Endothelial cell of umbilical vein (primary cell): Measurements from ENCODE around the gene TMEM129. TPM values are rescaled to one million over a fixed set of nuclear protein-coding genes. Genes with fewer than 3 reads are reported as not detected.

ENCODE experiments used
- BruUV-seq: library from RNA; stranded (reverse); fragments of 400-500 nt; replicated peaks from 2 replicates; lab custom pipeline; 2021; lab: Mats Ljungman, UMichigan
- CTCF ChIA-PET: fragments of 300-600, 350-600 bp; sonication (Branson Sonifier 250); formaldehyde crosslinking; loops from one replicate; lab custom pipeline; 2021; ENCODE audit warnings: antibody characterized with exemption, inconsistent platforms; lab: Charles Lee
- POLR2A ChIA-PET: fragments of 300-600, 350-600 bp; sonication (Branson Sonifier 250); formaldehyde crosslinking; loops from one replicate; lab custom pipeline; 2021; ENCODE audit warnings: antibody characterized with exemption, inconsistent platforms; lab: Charles Lee
- DNase-seq: peaks from one replicate; pipeline ENCODE4 v3.0.0-alpha.2; 2011; ENCODE audit warnings: low read depth, low spot score
- FAIRE-seq: peaks from 2 replicates; lab custom pipeline; 2011; peaks lifted over from hg19 to GRCh38; lab: Jason Lieb, UNC
- H2AFZ ChIP-seq: 2 replicates; pipeline ENCODE4 v1.6.0; 2012; ENCODE audit warnings: low read depth, low read length, control low read depth, inconsistent platforms
- H3K27ac ChIP-seq: 2 replicates; pipeline ENCODE4 v1.5.1; 2011; ENCODE audit warnings: low read depth, mild to moderate bottlenecking, control low read depth, low read length, moderate library complexity; ENCODE audit not compliant: insufficient read depth
- H3K27me3 ChIP-seq, 2 experiments: 2 replicates each; pipeline versions ENCODE4 v1.6.0 to v1.6.1; 2011; ENCODE audit warnings: low read length in 2 of 2, mixed read lengths in 1 of 2; ENCODE audit not compliant: control insufficient read depth in 2 of 2, insufficient read depth in 2 of 2
- H3K36me3 ChIP-seq, 2 experiments: 2 replicates in 1 of 2; 3 replicates in 1 of 2; pipeline ENCODE4 v1.5.1; 2011; ENCODE audit warnings: low read length in 2 of 2, mild to moderate bottlenecking in 1 of 2, moderate library complexity in 1 of 2; ENCODE audit not compliant: control insufficient read depth in 2 of 2, insufficient read depth in 2 of 2; ENCODE audit errors: extremely low read depth in 1 of 2
- H3K4me1 ChIP-seq: 3 replicates; pipeline ENCODE4 v1.5.1; 2011; ENCODE audit warnings: mild to moderate bottlenecking, low read length; ENCODE audit not compliant: control insufficient read depth, insufficient read depth; ENCODE audit errors: extremely low read depth
- H3K4me2 ChIP-seq: 2 replicates; pipeline ENCODE4 v1.6.1; 2011; ENCODE audit warnings: low read length, control low read depth, mixed read lengths; ENCODE audit not compliant: insufficient read depth
- H3K4me3 ChIP-seq, 3 experiments: fragments of 200-600 bp in 1 of 3; sonication (generic), shearing (Covaris generic) in 1 of 3; replicated peaks in 1 of 3; 2 replicates each; pipeline ENCODE4 v1.5.1; 2011 to 2016; ENCODE audit warnings: control low read depth in 3 of 3, low read length in 3 of 3, mild to moderate bottlenecking in 2 of 3, inconsistent platforms in 1 of 3, low read depth in 1 of 3, moderate library complexity in 1 of 3; ENCODE audit not compliant: insufficient read depth in 1 of 3
- H3K79me2 ChIP-seq: 2 replicates; pipeline ENCODE4 v1.6.0; 2012; ENCODE audit warnings: low read length, inconsistent platforms; ENCODE audit not compliant: control insufficient read depth, insufficient read depth
- H3K9ac ChIP-seq: replicated peaks from 2 replicates; pipeline ENCODE3; 2011; ENCODE audit warnings: low read length, control low read depth; ENCODE audit not compliant: insufficient read depth; ENCODE audit errors: extremely low read depth
- H3K9me1 ChIP-seq: replicated peaks from 3 replicates; pipeline ENCODE4 v1.6.0; 2011; ENCODE audit warnings: mild to moderate bottlenecking, low read length; ENCODE audit not compliant: control insufficient read depth, insufficient read depth; ENCODE audit errors: extremely low read depth
- H3K9me3 ChIP-seq: replicated peaks from 2 replicates; pipeline ENCODE4 v1.5.1; 2012; ENCODE audit warnings: low read length, inconsistent platforms; ENCODE audit not compliant: control insufficient read depth, insufficient read depth
- H4K20me1 ChIP-seq: replicated peaks from 2 replicates; pipeline ENCODE3; 2011; ENCODE audit warnings: mild to moderate bottlenecking, low read length; ENCODE audit not compliant: control insufficient read depth, insufficient read depth; ENCODE audit errors: extremely low read depth
- EZH2 ChIP-seq: IDR thresholded peaks from 2 replicates; pipeline ENCODE4 v1.6.1; 2012; ENCODE audit warnings: borderline replicate concordance, low read depth, mild to moderate bottlenecking, moderate library complexity, low read length, inconsistent platforms; ENCODE audit not compliant: severe bottlenecking
- FOS ChIP-seq: IDR thresholded peaks from 2 replicates; pipeline ENCODE4 v1.6.1; 2011; ENCODE audit warnings: mild to moderate bottlenecking, low read length, moderate library complexity, borderline replicate concordance; ENCODE audit not compliant: insufficient read depth
- GATA2 ChIP-seq: IDR thresholded peaks from 2 replicates; pipeline ENCODE4 v1.7.0; 2011; ENCODE audit warnings: low read depth, mild to moderate bottlenecking, moderate library complexity, mixed read lengths, low read length; ENCODE audit not compliant: insufficient read length, insufficient read depth
- JUN ChIP-seq: IDR thresholded peaks from 2 replicates; pipeline ENCODE4 v1.6.1; 2011; ENCODE audit warnings: borderline replicate concordance, low read depth; ENCODE audit not compliant: insufficient read length, insufficient read depth
- MYC ChIP-seq: IDR thresholded peaks from one replicate; pipeline ENCODE4 v1.6.1; 2011; ENCODE audit warnings: mild to moderate bottlenecking, low read depth, low read length
- POLR2A ChIP-seq: IDR thresholded peaks from 2 replicates; pipeline ENCODE4 v1.6.1; 2012; ENCODE audit warnings: low read depth, mild to moderate bottlenecking, control low read depth, low read length
- POLR2AphosphoS5 ChIP-seq: IDR thresholded peaks from 2 replicates; pipeline ENCODE4 v1.6.1; 2012; ENCODE audit warnings: low read depth, mild to moderate bottlenecking, control low read depth, low read length, moderate library complexity; ENCODE audit not compliant: insufficient read depth
- dilution Hi-C: fragments of 300-500 bp; cut with MboI; formaldehyde crosslinking; loops from one replicate; pipeline ENCODE4 v1.15.0; 2019; ENCODE audit warnings: low sequenced_read_pairs; ENCODE audit not compliant: extremely low pct_ligation_motif_present
- intact Hi-C: fragments of 100-400 bp; cut with micrococcal nuclease; formaldehyde crosslinking; loops from one replicate; pipeline ENCODE4 v1.10.0; 2022
- polyA plus RNA-seq, 4 experiments: library from polyadenylated mRNA; depleted of rRNA in 3 of 4; stranded (reverse) in 3 of 4; unstranded in 1 of 4; fragments of >200 nt; gene quantifications; 2 replicates each; pipeline versions ENCODE4 v1.2.1 to v1.2.3, GENCODE V29; 2011 to 2012; ENCODE audit warnings: missing spikeins in 1 of 4
- total RNA-seq: library from RNA; stranded (reverse); gene quantifications from 2 replicates; pipeline ENCODE4 v1.2.3, GENCODE V29; 2021
- TF ChIP-seq, protein P1 (sequence below): IDR thresholded peaks from 2 replicates; pipeline ENCODE4 v1.6.1; 2011; ENCODE audit not compliant: insufficient read depth, insufficient read length
- TF ChIP-seq, protein P2 (sequence below), 2 donors: IDR thresholded peaks; 1 replicate in 1 of 2; 2 replicates in 1 of 2; pipeline ENCODE4 v1.5.1; 2011; ENCODE audit warnings: low read length in 2 of 2, mild to moderate bottlenecking in 2 of 2, moderate library complexity in 2 of 2, control low read depth in 1 of 2, inconsistent platforms in 1 of 2, low read depth in 1 of 2; ENCODE audit not compliant: insufficient read depth in 1 of 2; ENCODE audit errors: extremely low read depth in 1 of 2

Gene TMEM129
- total and polyA plus RNA-seq, 2 donors (not counting 3 experiments of a cell fraction or from before 2014, with no cell fraction given): 23.2 to 33.2 TPM

DNA sequence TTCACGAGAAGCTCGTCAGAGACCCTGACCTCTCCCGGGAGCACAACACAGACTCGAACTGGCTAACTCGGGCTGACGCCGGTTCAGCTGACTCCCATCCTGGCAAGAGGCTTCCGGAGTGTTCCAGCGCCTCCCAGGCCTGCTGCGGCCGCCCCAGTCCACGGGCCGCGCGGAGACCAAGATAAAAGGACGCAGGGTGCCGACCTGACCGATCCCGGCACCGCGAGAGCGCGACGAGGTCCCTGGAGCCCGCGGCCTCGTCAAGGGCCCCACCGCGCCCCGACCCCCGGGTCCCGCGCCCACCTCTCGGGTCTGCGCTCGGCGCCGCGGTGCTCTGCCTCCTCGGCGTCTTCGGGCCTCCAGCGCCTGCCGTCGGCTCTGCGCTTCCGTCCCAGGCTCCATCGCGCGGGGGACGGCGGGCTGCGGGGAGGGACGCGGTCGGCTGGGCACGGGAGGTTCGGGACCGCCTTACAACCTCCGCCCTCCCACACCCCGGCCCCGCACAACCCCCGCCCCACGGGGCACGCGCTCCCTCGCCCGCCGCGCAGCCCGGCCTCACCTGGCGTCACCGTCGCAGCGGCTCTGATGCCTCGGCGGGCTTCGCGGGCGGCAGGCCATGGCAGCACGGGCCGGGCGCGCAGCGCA is 9.4 kb downstream of the TMEM129 start:
- no TSS peak for BruUV-seq
- TF ChIP-seq MYC: no peak
- TF ChIP-seq, protein P1, sequence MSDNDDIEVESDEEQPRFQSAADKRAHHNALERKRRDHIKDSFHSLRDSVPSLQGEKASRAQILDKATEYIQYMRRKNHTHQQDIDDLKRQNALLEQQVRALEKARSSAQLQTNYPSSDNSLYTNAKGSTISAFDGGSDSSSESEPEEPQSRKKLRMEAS: peak; percentile 17

DNA sequence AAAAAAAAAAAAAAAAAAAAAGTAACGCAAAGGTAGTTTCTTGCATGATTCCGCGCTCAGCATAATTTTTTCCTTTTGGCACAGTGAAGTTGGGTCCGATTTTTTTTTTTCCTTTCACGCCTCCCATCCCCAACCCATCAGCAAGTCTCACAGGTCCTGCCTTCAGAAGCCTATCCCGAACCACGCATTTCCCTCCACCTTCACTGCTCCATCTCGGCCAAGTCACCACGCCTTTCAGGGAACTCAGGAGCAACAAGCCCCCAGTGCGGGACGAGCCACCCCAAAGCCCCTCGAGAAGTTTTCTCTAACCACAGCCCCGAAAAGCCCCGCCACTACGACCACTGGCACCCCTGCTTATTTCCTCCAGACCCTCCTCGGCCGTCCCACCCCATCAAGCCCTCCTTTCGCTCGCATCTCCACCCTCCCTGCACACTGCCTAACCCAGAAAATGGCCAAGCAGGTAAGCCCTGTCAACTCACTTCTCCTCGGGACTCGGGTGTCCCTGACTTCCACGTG is 10.0 kb downstream of the TMEM129 start:
- Histone ChIP-seq H3K9me1 (no peaks in the 10 kb centered on the region), H4K20me1 (no peaks in the 10 kb centered on the region), H3K79me2 (peaks cover 58% of the 10 kb centered on the region), H3K4me3 (peak overlapping the region; percentile 60 to 62 (median 62)), H3K4me2 (peak overlapping the region; percentile 78), H3K36me3 (peaks cover 0 to 4% of the 10 kb centered on the region in 2 experiments), H3K27ac (peak overlapping the region; percentile 34), H3K4me1 (peaks cover 16% of the 10 kb centered on the region), H3K27me3 (no peaks in the 10 kb centered on the region), H2AFZ (peak overlapping the region; percentile 25), H3K9ac (peak overlapping the region; percentile 99), H3K9me3 (no peaks in the 10 kb centered on the region)
- no peak for DNase-seq
- POLR2A ChIA-PET: interaction anchor here (0.9 kb wide), 1 partner anchor 18 kb away, joined by 4 read pairs; no protein-coding TSS in a partner anchor
- dilution Hi-C loops (no loop called here), intact Hi-C loops (no loop called here)
- no peak for FAIRE-seq
- TF ChIP-seq POLR2A (no peak), GATA2 (no peak), MYC (no peak), POLR2AphosphoS5 (no peak), FOS (no peak), EZH2 (no peak), JUN (no peak)
- TF ChIP-seq, protein P1: no peak
- TF ChIP-seq, protein P2, sequence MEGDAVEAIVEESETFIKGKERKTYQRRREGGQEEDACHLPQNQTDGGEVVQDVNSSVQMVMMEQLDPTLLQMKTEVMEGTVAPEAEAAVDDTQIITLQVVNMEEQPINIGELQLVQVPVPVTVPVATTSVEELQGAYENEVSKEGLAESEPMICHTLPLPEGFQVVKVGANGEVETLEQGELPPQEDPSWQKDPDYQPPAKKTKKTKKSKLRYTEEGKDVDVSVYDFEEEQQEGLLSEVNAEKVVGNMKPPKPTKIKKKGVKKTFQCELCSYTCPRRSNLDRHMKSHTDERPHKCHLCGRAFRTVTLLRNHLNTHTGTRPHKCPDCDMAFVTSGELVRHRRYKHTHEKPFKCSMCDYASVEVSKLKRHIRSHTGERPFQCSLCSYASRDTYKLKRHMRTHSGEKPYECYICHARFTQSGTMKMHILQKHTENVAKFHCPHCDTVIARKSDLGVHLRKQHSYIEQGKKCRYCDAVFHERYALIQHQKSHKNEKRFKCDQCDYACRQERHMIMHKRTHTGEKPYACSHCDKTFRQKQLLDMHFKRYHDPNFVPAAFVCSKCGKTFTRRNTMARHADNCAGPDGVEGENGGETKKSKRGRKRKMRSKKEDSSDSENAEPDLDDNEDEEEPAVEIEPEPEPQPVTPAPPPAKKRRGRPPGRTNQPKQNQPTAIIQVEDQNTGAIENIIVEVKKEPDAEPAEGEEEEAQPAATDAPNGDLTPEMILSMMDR (IDR thresholded peaks at IDR 0.05; ENCODE audit: extremely low read depth in 1 of 2, insufficient read depth in 1 of 2, low read depth in 1 of 2, low read length in 2 of 2): no peak
- no TSS peak for BruUV-seq
- CTCF ChIA-PET: interaction anchor here (1.3 to 2.2 kb wide), 4 partner anchors 11 to 19 kb away, joined by 5 to 33 read pairs (median 10); partner anchors contain the start of genes TACC3 and TMEM129

More for the DNA sequence above, 9.4 kb downstream of the TMEM129 start:
- Histone ChIP-seq H4K20me1 (no peaks in the 10 kb centered on the region), H3K4me3 (peak overlapping the region; percentile 60 to 62 (median 62)), H3K79me2 (peaks cover 53% of the 10 kb centered on the region), H3K4me1 (peaks cover 16% of the 10 kb centered on the region), H3K9ac (peak overlapping the region; percentile 99), H3K9me3 (no peaks in the 10 kb centered on the region), H2AFZ (peak overlapping the region; percentile 25), H3K36me3 (peaks cover 0 to 1% of the 10 kb centered on the region in 2 experiments), H3K9me1 (no peaks in the 10 kb centered on the region), H3K27ac (peak overlapping the region; percentile 98), H3K27me3 (no peaks in the 10 kb centered on the region), H3K4me2 (peak overlapping the region; percentile 78)
- peak; percentile 65 for DNase-seq
- dilution Hi-C loops (no loop called here), intact Hi-C loops (loop anchor here (1.0 to 2.0 kb wide), 3 partner anchors 10 to 27 kb away; partner anchors contain the start of genes FAM53A, TACC3 and TMEM129)
- peak; percentile 74 for FAIRE-seq
- ChIA-PET CTCF (interaction anchor here (1.0 to 2.2 kb wide), 6 partner anchors 10 to 356 kb away, joined by 3 to 33 read pairs (median 6); partner anchors contain the start of genes TACC3 and TMEM129), POLR2A (interaction anchor here (0.7 to 1.2 kb wide), 4 partner anchors 9 to 18 kb away, joined by 4 to 8 read pairs (median 4); partner anchors contain the start of genes TACC3 and TMEM129)
